H1 (cell line): ENCODE results near the gene STX7. TPM values are rescaled to one million over a fixed set of nuclear protein-coding genes. Genes with fewer than 3 reads are reported as not detected.

Experiments used
- CHD7 ChIP-seq: fragments of 300-600 bp; sonication (generic); IDR thresholded peaks from 2 replicates; pipeline ENCODE4 v1.7.1; 2012; ENCODE audit warnings: low read length, moderate library complexity, mild to moderate bottlenecking, inconsistent platforms; ENCODE audit not compliant: insufficient replicate concordance
- GABPA ChIP-seq: IDR thresholded peaks from 2 replicates; pipeline ENCODE4 v1.6.1; 2011; ENCODE audit warnings: mild to moderate bottlenecking, low read length, moderate library complexity, borderline replicate concordance; ENCODE audit not compliant: insufficient read depth
- NRF1 ChIP-seq: IDR thresholded peaks from 2 replicates; pipeline ENCODE4 v1.6.1; 2011; ENCODE audit warnings: mild to moderate bottlenecking, low read depth, low read length, improper control_type of control experiment
- SAP30 ChIP-seq: fragments of 300-600 bp; sonication (generic); IDR thresholded peaks from 2 replicates; pipeline ENCODE4 v1.7.1; 2012; ENCODE audit warnings: low read length, moderate library complexity, mild to moderate bottlenecking, inconsistent platforms; ENCODE audit not compliant: insufficient read depth, insufficient replicate concordance
- SIX5 ChIP-seq: IDR thresholded peaks from 2 replicates; pipeline ENCODE4 v1.6.1; 2011; ENCODE audit warnings: mild to moderate bottlenecking, low read depth, low read length
- polyA plus RNA-seq, 7 experiments: library from polyadenylated mRNA; depleted of rRNA in 3 of 7; stranded (reverse) in 5 of 7; unstranded in 2 of 7; fragments of >200 nt in 5 of 7; fragments of 200-250 nt in 2 of 7; gene quantifications; 1 replicate in 5 of 7; 2 replicates in 1 of 7; 4 replicates in 1 of 7; pipeline versions ENCODE4 v1.2.1 to v1.2.3, GENCODE V29; 2011 to 2013; ENCODE audit warnings: missing spikeins in 2 of 7, mixed read lengths in 2 of 7
- total RNA-seq: library from RNA; stranded (reverse); fragmentation: NEBNext Ultra II Directional; extraction: Animal tissue kit (Norgen Biotek cat#: 25700); gene quantifications from 2 replicates; pipeline ENCODE4 v1.2.1, GENCODE V29; 2021

STX7 gene
- total and polyA plus RNA-seq, 2 of the 8 experiments (the other 6 are each of a cell fraction or from before 2014, with no cell fraction given): 5.7 to 27.9 TPM

GRCh38 chr6:132496519-132497180 is 16.3 kb downstream of the STX7 start (continued):
- TF ChIP-seq CHD7: no peak
- TF ChIP-seq NRF1: no peak
- no peak for TF ChIP-seq SIX5
- TF ChIP-seq SAP30: no peak
- no peak for TF ChIP-seq GABPA
